ENCODE data around the gene CABP4.
A peak's percentile ranks its signal among the peaks of the same experiment; 100 is the strongest.
"Not testable (repeated sequence)": the region's sequence is repeated elsewhere in the genome, so short reads cannot be mapped to it uniquely, and the experiment has no call there.

The CABP4 gene

GRCh38 chr11:67453816-67454732 is 1.1 kb upstream of the CABP4 start:
- no peak for DNase-seq (ENCODE audit: low spot score)

GRCh38 chr11:67456068-67456705 is 1.0 kb downstream of the CABP4 start:
- DNase-seq (ENCODE audit: low spot score): no peak

- DNase-seq (ENCODE audit: low spot score): no peak
These were observed 2.3 kb downstream of the CABP4 start for GRCh38 chr11:67457453-67457852.

GRCh38 chr11:67458266-67458665 is 3.1 kb downstream of the CABP4 start:
- DNase-seq (ENCODE audit: low spot score): no peak

GRCh38 chr11:67463186-67463585 is 8.0 kb downstream of the CABP4 start:
- no peak for DNase-seq (ENCODE audit: low spot score)

GRCh38 chr11:67463680-67464410 is 8.7 kb downstream of the CABP4 start:
- DNase-seq (ENCODE audit: low spot score): no peak

GRCh38 chr11:67464411-67465188 is 9.4 kb downstream of the CABP4 start:
- peak; percentile 74 for DNase-seq (ENCODE audit: low spot score)

GRCh38 chr11:67465189-67465510 is 10.0 kb downstream of the CABP4 start:
- DNase-seq (ENCODE audit: low spot score): no peak

GRCh38 chr11:67465530-67465929 is 10.4 kb downstream of the CABP4 start:
- not testable (repeated sequence) for DNase-seq (ENCODE audit: low spot score)

GRCh38 chr11:67466367-67466766 is 11.2 kb downstream of the CABP4 start:
- no peak for DNase-seq (ENCODE audit: low spot score)

- DNase-seq (ENCODE audit: low spot score): no peak
These were observed 12.0 kb downstream of the CABP4 start for GRCh38 chr11:67466962-67467771.

GRCh38 chr11:67468056-67468455 is 12.9 kb downstream of the CABP4 start:
- no peak for DNase-seq (ENCODE audit: low spot score)

GRCh38 chr11:67468456-67468758 is 13.3 kb downstream of the CABP4 start:
- DNase-seq (ENCODE audit: low spot score): no peak

- DNase-seq (ENCODE audit: low spot score): peak; percentile 94
These were observed 13.8 kb downstream of the CABP4 start, which contains the start of gene TMEM134 for GRCh38 chr11:67468759-67469507. TMEM134 (minus strand) TSS chr11:67469251; CDS start chr11:67469192, 59 bp downstream.

GRCh38 chr11:67469508-67469811 is 14.3 kb downstream of the CABP4 start:
- no peak for DNase-seq (ENCODE audit: low spot score)

- no peak for DNase-seq (ENCODE audit: low spot score)
These were observed 15.3 kb downstream of the CABP4 start for GRCh38 chr11:67470337-67471002.

- no peak for DNase-seq (ENCODE audit: low spot score)
These were observed 17.7 kb downstream of the CABP4 start for GRCh38 chr11:67472882-67473281.

GRCh38 chr11:67476692-67477091 is 21.5 kb downstream of the CABP4 start:
- DNase-seq (ENCODE audit: low spot score): not testable (repeated sequence)

- not testable (repeated sequence) for DNase-seq (ENCODE audit: low spot score)
These were observed 22.3 kb downstream of the CABP4 start for GRCh38 chr11:67477344-67478050.
